GM23248 (cell line): Measurements from ENCODE around the gene CFAP126.

Experiments used
- EZH2 ChIP-seq: fragments of 200-600 bp; sonication (generic); IDR thresholded peaks from 2 replicates; pipeline ENCODE4 v1.6.1; 2018; ENCODE audit warnings: antibody characterized with exemption, mild to moderate bottlenecking; ENCODE audit not compliant: insufficient read depth, poor library complexity, severe bottlenecking
- EZH2phosphoT487 ChIP-seq: fragments of 200-600 bp; sonication (generic); IDR thresholded peaks from 2 replicates; pipeline ENCODE4 v1.6.1; 2018; ENCODE audit warnings: antibody characterized with exemption, moderate library complexity, mild to moderate bottlenecking, low read depth; ENCODE audit not compliant: insufficient read depth

DNA sequence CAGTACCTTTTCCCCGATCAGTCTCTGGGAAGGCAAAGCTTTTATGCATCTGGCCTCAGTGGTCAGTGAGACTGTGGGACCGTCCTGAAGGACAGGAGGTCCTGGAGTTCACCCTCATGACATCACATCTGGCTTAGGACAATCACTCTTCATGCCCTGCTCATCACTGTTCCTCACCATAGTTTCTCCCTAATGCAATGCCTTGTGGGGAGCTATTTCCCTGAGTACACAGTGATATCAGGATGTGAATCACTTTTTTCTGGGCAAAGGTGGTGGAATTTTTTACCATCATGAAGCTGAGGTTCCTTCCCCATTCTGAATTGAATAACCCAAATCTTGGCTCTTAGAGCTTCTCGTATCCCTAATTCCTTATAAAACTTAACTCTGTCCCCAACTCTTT, 34.8 kb upstream of the CFAP126 start:
- TF ChIP-seq EZH2 (no peak), EZH2phosphoT487 (no peak)
